22Rv1 (cell line): ENCODE measurements around the gene SMC3.

Experiments
- ZFX ChIP-seq: fragments of 450-650 bp; IDR thresholded peaks from 2 replicates; pipeline ENCODE4 v1.6.1; 2017; ENCODE audit warnings: antibody characterized with exemption, borderline replicate concordance
- TF ChIP-seq, protein P1 (sequence below): fragments of 450-650 bp; IDR thresholded peaks from 2 replicates; pipeline ENCODE4 v1.5.1; 2017; ENCODE audit warnings: mild to moderate bottlenecking

DNA sequence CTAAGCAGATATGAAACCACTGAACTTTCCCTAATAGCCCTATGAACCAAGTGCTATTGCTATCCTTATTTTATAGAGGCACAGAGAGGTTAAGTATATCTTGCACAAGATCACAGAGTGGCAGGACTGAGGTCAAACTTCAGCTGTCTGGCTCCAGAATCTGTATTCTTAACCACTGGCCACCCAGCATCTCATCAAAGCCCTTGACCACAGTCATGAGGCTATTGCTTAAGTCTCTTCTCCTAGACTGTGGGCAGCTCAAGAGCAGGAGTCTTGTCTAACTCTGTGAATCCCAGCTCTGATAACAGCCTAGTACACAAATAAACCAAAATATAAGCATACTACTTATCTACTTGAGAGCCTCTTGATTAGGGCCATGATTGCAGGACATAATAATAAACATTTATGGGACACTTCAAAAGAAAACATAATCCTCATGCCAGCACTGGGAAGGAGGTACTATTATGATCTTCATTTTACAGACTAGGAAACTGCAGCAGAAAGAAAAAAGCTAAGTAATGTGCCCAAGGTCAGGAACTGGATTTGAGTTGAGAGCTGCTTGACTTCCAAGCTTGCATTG, 22.4 kb upstream of the SMC3 start:
- TF ChIP-seq, protein P1, sequence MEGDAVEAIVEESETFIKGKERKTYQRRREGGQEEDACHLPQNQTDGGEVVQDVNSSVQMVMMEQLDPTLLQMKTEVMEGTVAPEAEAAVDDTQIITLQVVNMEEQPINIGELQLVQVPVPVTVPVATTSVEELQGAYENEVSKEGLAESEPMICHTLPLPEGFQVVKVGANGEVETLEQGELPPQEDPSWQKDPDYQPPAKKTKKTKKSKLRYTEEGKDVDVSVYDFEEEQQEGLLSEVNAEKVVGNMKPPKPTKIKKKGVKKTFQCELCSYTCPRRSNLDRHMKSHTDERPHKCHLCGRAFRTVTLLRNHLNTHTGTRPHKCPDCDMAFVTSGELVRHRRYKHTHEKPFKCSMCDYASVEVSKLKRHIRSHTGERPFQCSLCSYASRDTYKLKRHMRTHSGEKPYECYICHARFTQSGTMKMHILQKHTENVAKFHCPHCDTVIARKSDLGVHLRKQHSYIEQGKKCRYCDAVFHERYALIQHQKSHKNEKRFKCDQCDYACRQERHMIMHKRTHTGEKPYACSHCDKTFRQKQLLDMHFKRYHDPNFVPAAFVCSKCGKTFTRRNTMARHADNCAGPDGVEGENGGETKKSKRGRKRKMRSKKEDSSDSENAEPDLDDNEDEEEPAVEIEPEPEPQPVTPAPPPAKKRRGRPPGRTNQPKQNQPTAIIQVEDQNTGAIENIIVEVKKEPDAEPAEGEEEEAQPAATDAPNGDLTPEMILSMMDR: no peak
- TF ChIP-seq ZFX: no peak
